Stimulated activated naive CD8-positive, alpha-beta T cell treated with anti-CD3 and anti-CD28 coated beads, Interleukin-15, Interleukin-2, amounts not matched to agents 100 ng/mL and 50 ng/mL, for 24 hours (primary cell): ENCODE data around the gene DPAGT1.

Experiments
- H3K27ac Mint-ChIP-seq: one replicate; pipeline ENCODE4 v1.8.0; 2021; ENCODE audit warnings: mild to moderate bottlenecking, mixed read lengths
- H3K27me3 Mint-ChIP-seq: one replicate; pipeline ENCODE4 v1.8.0; 2021; ENCODE audit warnings: mixed read lengths
- H3K36me3 Mint-ChIP-seq: one replicate; pipeline ENCODE4 v1.8.0; 2021; ENCODE audit warnings: low read depth, mixed read lengths
- H3K4me1 Mint-ChIP-seq: one replicate; pipeline ENCODE4 v1.8.0; 2021; ENCODE audit warnings: low read depth, mixed read lengths
- H3K4me3 Mint-ChIP-seq: one replicate; pipeline ENCODE4 v1.8.0; 2021; ENCODE audit warnings: mild to moderate bottlenecking, mixed read lengths
- H3K9me3 Mint-ChIP-seq: one replicate; pipeline ENCODE4 v1.8.0; 2021; ENCODE audit warnings: mixed read lengths

DPAGT1 gene

GRCh38 chr11:119121008-119121810 lies 19.6 kb upstream of the DPAGT1 start, which contains the start of gene HINFP:
Gene HINFP, plus strand, starts transcription at chr11:119121580. Its CDS starts 5,365 bp downstream, at chr11:119126945.
- Mint-ChIP-seq H3K27ac (peak within 1 kb of the TSS; percentile 91), H3K4me3 (peak within 1 kb of the TSS; percentile 97), H3K27me3 (no peaks in the 10 kb centered on the region), H3K4me1 (peaks cover 28% of the 10 kb centered on the region), H3K36me3 (peaks cover 24% of the 10 kb centered on the region), H3K9me3 (no peaks in the 10 kb centered on the region)

DNA sequence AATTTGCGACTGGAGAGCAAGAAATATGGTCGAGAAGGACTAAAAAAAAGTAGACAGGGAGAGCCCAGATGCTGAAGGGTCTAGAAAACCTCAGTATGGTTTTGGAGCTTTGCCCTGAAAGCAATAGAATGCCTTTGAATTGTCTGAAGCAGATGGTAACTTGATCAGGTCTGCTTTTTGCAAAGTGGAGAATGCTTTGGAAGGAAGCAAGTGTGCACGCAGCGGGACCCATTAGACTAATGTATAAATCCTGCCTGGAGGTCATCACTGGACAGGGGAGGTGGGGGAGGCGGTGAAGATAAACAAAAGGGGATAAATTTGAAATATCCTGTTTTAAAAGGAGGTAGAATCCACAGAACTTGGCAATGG lies 19.0 kb upstream of the DPAGT1 start:
- Mint-ChIP-seq H3K36me3 (peaks cover 29% of the 10 kb centered on the region), H3K4me3 (peak overlapping the region; percentile 97), H3K27me3 (no peaks in the 10 kb centered on the region), H3K4me1 (peaks cover 33% of the 10 kb centered on the region), H3K9me3 (no peaks in the 10 kb centered on the region), H3K27ac (peak overlapping the region; percentile 91)

DNA sequence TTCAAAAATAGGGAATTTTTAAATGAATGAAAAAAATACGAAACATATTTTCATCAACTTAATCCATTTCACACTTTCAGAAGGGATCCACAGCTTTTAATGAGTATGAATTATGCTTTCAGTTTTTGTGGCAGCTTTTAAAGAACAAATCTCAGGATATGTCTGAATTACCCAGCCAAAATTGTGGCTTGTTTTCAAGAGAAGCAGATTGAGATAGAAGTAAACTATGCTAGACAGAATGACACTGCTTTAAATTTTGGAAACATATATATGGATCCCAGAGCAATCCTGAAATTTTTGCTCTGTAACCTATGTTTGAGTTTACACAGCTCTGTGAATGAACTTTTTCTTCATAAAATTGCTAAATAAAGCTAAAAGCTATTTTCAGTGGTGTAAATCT lies 17.3 kb upstream of the DPAGT1 start:
- Mint-ChIP-seq H3K27me3 (no peaks in the 10 kb centered on the region), H3K36me3 (peaks cover 36% of the 10 kb centered on the region), H3K27ac (no peak overlapping the region), H3K4me1 (peaks cover 40% of the 10 kb centered on the region), H3K4me3 (no peak overlapping the region), H3K9me3 (no peaks in the 10 kb centered on the region)

GRCh38 chr11:119118227-119118626 lies 16.6 kb upstream of the DPAGT1 start:
- Mint-ChIP-seq H3K9me3 (no peaks in the 10 kb centered on the region), H3K4me3 (no peak overlapping the region), H3K27ac (no peak overlapping the region), H3K27me3 (no peaks in the 10 kb centered on the region), H3K36me3 (peaks cover 37% of the 10 kb centered on the region), H3K4me1 (peaks cover 40% of the 10 kb centered on the region)

DNA sequence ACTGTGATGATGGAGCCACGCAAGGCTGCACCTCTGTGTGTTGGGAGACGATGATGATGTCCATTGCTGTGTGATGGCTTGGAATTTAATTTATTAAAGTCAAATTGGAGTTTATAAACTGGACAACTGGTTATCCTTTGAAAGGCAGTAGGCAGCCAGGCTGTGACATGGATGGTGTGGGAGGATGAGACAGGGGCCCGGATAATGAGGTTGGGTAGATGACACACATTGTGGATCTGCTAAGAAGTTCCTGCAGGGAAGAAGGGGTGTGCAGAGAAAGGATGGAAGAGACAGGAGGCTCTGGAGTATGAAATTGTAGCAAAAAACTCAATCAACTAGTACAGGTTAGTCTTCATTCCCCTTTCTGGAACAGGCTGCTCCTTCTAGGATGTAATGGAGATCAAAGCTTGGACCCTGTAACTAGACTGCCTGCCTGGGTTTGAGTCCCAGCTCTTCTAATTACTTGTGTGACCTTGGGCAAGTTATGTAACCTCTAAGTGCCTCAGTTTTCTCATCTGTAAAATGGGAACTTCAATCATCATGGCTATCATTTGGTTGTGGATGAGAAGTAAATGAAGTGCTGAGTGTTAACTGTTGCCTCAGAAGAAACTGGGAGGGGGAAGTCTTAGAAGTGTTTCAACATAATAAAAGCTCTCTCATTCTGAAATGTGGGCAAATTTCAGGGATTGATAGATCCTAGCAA lies 15.5 kb upstream of the DPAGT1 start:
- H3K4me3 Mint-ChIP-seq: no peak overlapping the region
- no peaks in the 10 kb centered on the region for H3K9me3 Mint-ChIP-seq
- H3K27me3 Mint-ChIP-seq: no peaks in the 10 kb centered on the region
- H3K36me3 Mint-ChIP-seq: peaks cover 41% of the 10 kb centered on the region
- peaks cover 31% of the 10 kb centered on the region for H3K4me1 Mint-ChIP-seq
- no peak overlapping the region for H3K27ac Mint-ChIP-seq

GRCh38 chr11:119116601-119117000 lies 14.9 kb upstream of the DPAGT1 start:
- Mint-ChIP-seq H3K36me3 (peaks cover 45% of the 10 kb centered on the region), H3K4me3 (no peak overlapping the region), H3K4me1 (peaks cover 28% of the 10 kb centered on the region), H3K27ac (peak overlapping the region; percentile 39), H3K27me3 (no peaks in the 10 kb centered on the region), H3K9me3 (no peaks in the 10 kb centered on the region)

DNA sequence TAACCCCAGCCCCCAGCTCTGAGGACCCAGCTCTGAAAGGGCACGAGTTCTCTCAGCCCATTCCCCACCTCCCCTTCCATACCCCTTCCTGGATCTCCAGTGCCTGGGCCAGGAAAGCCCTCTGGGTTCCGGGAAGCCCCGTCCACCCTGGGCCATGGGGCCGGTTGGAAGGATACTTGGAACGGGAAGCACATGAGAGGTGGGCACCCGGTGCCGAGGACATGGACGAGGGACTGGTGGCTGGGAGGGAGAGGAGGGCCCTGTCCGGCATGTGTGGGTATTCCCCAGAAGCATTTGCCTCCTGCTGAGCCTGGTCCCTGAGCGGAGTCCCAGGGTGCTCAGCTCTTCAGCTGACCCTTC lies 14.6 kb upstream of the DPAGT1 start:
- H3K4me1 Mint-ChIP-seq: peaks cover 28% of the 10 kb centered on the region
- H3K9me3 Mint-ChIP-seq: no peaks in the 10 kb centered on the region
- no peaks in the 10 kb centered on the region for H3K27me3 Mint-ChIP-seq
- H3K27ac Mint-ChIP-seq: peak overlapping the region; percentile 89
- peaks cover 49% of the 10 kb centered on the region for H3K36me3 Mint-ChIP-seq
- no peak overlapping the region for H3K4me3 Mint-ChIP-seq

DNA sequence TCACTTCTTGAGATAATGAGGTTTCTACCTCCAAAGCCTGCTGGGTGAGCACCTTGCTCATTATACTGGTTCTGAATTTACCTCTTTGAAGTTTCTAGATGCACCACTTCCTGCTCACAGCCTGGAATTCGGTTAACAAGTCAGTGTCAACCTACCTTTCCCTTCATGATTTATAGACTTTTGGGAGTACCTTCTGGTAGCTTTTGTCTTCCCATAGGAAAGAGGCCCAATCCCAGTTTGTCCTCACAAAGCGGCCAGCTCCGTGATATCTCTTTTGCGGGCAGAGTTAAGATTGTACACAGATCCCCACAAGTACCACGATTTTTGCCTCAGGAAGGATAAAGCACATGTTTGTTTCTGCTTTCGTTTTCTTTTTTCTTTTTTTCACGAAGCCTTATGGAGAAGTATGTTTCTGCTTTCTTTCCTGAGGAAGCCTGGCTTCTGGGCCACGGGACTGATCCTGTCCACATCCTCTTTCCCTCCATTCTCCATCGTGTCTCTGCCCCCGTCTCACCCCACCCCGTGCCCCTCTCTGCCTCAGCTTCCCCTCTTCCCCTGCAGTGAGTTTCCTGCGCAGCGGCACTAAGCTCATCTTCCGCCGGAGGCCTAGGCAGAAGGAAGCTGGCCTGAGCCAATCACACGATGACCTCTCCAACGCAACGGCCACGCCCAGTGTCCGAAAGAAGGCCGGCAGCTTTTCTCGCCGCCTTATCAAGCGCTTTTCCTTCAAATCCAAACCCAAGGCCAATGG lies 14.0 kb upstream of the DPAGT1 start:
- Mint-ChIP-seq H3K36me3 (peaks cover 51% of the 10 kb centered on the region), H3K4me1 (peaks cover 23% of the 10 kb centered on the region), H3K27ac (peak overlapping the region; percentile 89), H3K9me3 (no peaks in the 10 kb centered on the region), H3K27me3 (no peaks in the 10 kb centered on the region), H3K4me3 (peak overlapping the region; percentile 69)

DNA sequence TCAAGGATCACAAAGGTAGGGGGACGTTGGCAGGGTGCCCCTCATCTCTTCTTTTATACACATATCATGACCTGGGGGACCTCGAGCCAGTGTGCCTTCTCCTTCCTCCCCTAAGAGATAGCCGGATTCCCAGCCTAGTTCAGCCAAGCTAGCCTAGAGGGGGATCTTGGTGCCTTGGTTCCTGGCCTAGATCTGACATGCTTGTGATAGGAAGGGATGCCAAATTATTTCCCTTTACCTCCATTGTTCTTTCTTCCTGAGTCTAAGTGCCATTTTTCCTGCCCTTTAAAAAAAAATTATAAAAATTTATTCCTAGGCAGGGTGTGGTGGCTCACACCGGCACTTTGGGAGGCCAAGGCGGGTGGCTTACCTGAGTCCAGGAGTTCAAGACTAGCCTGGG lies 12.7 kb upstream of the DPAGT1 start:
- Mint-ChIP-seq H3K9me3 (no peaks in the 10 kb centered on the region), H3K27me3 (no peaks in the 10 kb centered on the region), H3K4me3 (no peak overlapping the region), H3K4me1 (peaks cover 27% of the 10 kb centered on the region), H3K36me3 (peaks cover 58% of the 10 kb centered on the region), H3K27ac (no peak overlapping the region)

DNA sequence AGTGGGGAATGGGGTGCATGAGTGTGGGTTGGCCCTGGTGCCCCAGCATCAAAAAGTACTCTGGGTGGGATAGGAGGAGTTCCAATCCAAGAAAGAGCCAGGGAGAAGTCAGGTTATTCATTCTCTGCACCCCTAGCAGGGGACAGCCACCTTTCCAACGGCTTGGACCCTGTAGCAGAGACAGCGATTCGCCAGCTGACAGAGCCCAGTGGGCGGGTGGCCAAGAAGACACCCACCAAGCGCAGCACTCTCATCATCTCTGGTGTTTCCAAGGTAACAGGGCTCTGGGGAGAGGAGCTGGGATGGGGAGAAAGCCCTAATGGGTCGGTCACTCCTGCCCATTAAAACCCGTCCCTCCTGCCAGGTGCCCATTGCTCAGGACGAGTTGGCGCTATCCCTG lies 12.1 kb upstream of the DPAGT1 start:
- H3K4me3 Mint-ChIP-seq: no peak overlapping the region
- H3K27ac Mint-ChIP-seq: no peak overlapping the region
- H3K9me3 Mint-ChIP-seq: no peaks in the 10 kb centered on the region
- H3K27me3 Mint-ChIP-seq: no peaks in the 10 kb centered on the region
- peaks cover 58% of the 10 kb centered on the region for H3K36me3 Mint-ChIP-seq
- H3K4me1 Mint-ChIP-seq: peaks cover 33% of the 10 kb centered on the region

GRCh38 chr11:119112314-119113020 lies 10.8 kb upstream of the DPAGT1 start:
- Mint-ChIP-seq H3K27ac (no peak overlapping the region), H3K36me3 (peaks cover 51% of the 10 kb centered on the region), H3K4me1 (peaks cover 39% of the 10 kb centered on the region)

DNA sequence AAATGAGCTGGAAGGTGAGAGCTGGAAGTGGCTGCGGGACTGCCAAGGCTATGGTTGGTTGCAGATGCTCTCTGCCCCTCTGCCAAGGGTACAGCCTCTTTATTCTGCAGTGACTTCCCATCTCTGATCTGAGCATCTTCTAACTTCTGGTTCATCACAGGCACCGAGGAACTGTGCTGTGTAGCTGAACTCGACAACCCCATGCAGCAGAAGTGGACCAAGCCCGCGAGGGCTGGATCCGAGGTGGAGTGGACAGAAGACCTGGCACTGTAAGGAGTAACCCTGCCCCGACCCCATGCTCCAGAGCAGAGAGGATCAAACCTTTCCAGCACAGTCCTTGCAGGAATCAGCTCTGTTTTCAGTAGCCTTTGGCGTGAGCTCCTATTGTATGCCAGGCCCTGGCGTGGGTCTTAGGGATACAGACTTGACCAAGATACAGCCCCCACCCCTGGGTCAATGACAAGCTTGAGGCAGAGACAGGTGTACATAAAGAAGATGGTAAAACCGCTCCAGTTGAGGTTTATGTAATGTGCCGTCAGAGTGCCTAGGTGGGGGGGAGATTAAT lies 9.8 kb upstream of the DPAGT1 start:
- H3K36me3 Mint-ChIP-seq: peaks cover 44% of the 10 kb centered on the region
- H3K27ac Mint-ChIP-seq: no peak overlapping the region
- H3K27me3 Mint-ChIP-seq: no peaks in the 10 kb centered on the region
- H3K9me3 Mint-ChIP-seq: no peaks in the 10 kb centered on the region
- peaks cover 45% of the 10 kb centered on the region for H3K4me1 Mint-ChIP-seq
- H3K4me3 Mint-ChIP-seq: no peak overlapping the region

More at GRCh38 chr11:119112314-119113020, 10.8 kb upstream of the DPAGT1 start:
- H3K9me3 Mint-ChIP-seq: no peaks in the 10 kb centered on the region
- no peaks in the 10 kb centered on the region for H3K27me3 Mint-ChIP-seq
- H3K4me3 Mint-ChIP-seq: no peak overlapping the region

- Mint-ChIP-seq H3K27ac (no peak overlapping the region), H3K36me3 (peaks cover 37% of the 10 kb centered on the region), H3K4me1 (peaks cover 44% of the 10 kb centered on the region), H3K9me3 (no peaks in the 10 kb centered on the region), H3K27me3 (no peaks in the 10 kb centered on the region), H3K4me3 (no peak overlapping the region)
Measured at GRCh38 chr11:119110439-119110838, 8.8 kb upstream of the DPAGT1 start.

- H3K36me3 Mint-ChIP-seq: peaks cover 32% of the 10 kb centered on the region
- H3K4me1 Mint-ChIP-seq: peaks cover 39% of the 10 kb centered on the region
- no peaks in the 10 kb centered on the region for H3K27me3 Mint-ChIP-seq
- no peaks in the 10 kb centered on the region for H3K9me3 Mint-ChIP-seq
- H3K27ac Mint-ChIP-seq: peak overlapping the region; percentile 83
- peak overlapping the region; percentile 93 for H3K4me3 Mint-ChIP-seq
Measured at GRCh38 chr11:119109843-119110242, 8.2 kb upstream of the DPAGT1 start.
